ENCODE data around the gene CROCC.

Gene CROCC

DNA sequence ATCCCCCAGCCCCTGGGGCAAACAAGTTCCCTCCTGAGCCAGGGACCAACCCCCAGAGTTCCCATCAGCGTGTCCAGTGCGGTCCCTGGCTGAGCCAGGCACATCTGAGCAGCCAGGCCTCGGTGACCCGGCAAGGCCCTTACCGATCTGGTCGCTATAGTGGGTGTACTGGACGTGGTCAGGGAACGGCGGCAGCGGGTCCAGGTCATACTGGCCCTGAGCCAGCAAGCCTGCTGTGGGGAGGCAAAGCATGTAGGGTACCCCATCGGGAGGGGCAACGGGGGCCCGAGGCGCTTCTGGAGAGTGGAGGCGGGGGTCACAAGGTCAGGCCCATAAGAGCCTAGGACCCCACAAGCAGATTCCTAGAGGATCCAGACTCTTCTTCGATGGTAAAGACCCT, 55.2 kb downstream of the CROCC start:
- ATAC-seq = no peak
- TF ChIP-seq ZFP3 (CRISPR knock-in tag; IDR thresholded peaks at IDR 0.05) (no peak), TOX (CRISPR knock-in tag; IDR thresholded peaks at IDR 0.05; ENCODE audit: borderline replicate concordance) (no peak), ISL1 (CRISPR knock-in tag; IDR thresholded peaks at IDR 0.05) (no peak), BACH2 (CRISPR knock-in tag; IDR thresholded peaks at IDR 0.05; ENCODE audit: borderline replicate concordance) (no peak), SNAI2 (CRISPR knock-in tag; IDR thresholded peaks at IDR 0.05) (no peak)
- TF ChIP-seq, protein P1, sequence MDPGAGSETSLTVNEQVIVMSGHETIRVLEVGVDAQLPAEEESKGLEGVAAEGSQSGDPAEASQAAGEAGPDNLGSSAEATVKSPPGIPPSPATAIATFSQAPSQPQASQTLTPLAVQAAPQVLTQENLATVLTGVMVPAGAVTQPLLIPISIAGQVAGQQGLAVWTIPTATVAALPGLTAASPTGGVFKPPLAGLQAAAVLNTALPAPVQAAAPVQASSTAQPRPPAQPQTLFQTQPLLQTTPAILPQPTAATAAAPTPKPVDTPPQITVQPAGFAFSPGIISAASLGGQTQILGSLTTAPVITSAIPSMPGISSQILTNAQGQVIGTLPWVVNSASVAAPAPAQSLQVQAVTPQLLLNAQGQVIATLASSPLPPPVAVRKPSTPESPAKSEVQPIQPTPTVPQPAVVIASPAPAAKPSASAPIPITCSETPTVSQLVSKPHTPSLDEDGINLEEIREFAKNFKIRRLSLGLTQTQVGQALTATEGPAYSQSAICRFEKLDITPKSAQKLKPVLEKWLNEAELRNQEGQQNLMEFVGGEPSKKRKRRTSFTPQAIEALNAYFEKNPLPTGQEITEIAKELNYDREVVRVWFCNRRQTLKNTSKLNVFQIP (CRISPR knock-in tag; IDR thresholded peaks at IDR 0.05; ENCODE audit: borderline replicate concordance, low read depth) = no peak

DNA sequence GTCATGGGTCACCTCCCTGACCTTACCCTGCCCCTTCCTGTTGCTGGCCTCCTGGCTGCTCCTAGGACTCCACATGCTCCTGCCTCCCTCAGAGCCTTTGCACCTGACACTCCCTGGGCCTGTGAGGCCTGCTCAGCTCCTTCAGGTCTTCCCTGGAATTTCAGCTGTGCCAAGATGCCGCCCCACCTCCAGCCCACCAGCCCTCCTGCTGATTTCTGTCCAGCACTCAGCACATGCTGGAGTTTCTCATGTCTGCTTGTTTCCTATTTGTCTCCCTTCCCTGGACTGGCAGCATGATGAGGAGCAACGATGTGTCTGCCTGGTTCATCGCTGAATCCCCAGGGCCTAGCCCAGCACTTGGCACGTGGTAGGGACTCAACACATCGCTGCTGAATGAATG, 55.6 kb downstream of the CROCC start:
- ATAC-seq = no peak
- TF ChIP-seq ISL1 (CRISPR knock-in tag; IDR thresholded peaks at IDR 0.05) = no peak
- TF ChIP-seq RARB (CRISPR knock-in tag; IDR thresholded peaks at IDR 0.05) = no peak
- no peak for TF ChIP-seq ZNF565 (CRISPR knock-in tag; conservative IDR thresholded peaks at IDR 0.05; ENCODE audit: low read depth)
- TF ChIP-seq, protein P2, sequence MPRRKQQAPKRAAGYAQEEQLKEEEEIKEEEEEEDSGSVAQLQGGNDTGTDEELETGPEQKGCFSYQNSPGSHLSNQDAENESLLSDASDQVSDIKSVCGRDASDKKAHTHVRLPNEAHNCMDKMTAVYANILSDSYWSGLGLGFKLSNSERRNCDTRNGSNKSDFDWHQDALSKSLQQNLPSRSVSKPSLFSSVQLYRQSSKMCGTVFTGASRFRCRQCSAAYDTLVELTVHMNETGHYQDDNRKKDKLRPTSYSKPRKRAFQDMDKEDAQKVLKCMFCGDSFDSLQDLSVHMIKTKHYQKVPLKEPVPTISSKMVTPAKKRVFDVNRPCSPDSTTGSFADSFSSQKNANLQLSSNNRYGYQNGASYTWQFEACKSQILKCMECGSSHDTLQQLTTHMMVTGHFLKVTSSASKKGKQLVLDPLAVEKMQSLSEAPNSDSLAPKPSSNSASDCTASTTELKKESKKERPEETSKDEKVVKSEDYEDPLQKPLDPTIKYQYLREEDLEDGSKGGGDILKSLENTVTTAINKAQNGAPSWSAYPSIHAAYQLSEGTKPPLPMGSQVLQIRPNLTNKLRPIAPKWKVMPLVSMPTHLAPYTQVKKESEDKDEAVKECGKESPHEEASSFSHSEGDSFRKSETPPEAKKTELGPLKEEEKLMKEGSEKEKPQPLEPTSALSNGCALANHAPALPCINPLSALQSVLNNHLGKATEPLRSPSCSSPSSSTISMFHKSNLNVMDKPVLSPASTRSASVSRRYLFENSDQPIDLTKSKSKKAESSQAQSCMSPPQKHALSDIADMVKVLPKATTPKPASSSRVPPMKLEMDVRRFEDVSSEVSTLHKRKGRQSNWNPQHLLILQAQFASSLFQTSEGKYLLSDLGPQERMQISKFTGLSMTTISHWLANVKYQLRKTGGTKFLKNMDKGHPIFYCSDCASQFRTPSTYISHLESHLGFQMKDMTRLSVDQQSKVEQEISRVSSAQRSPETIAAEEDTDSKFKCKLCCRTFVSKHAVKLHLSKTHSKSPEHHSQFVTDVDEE (CRISPR knock-in tag; IDR thresholded peaks at IDR 0.05) = no peak
- TF ChIP-seq ZFP30 (CRISPR knock-in tag; IDR thresholded peaks at IDR 0.05) = no peak
- no peak for TF ChIP-seq PPARA (CRISPR knock-in tag; IDR thresholded peaks at IDR 0.05; ENCODE audit: borderline replicate concordance)
- no peak for TF ChIP-seq ZNF70 (CRISPR knock-in tag; IDR thresholded peaks at IDR 0.05)
- TF ChIP-seq ARNTL (CRISPR knock-in tag; IDR thresholded peaks at IDR 0.05; ENCODE audit: borderline replicate concordance, low read depth) = no peak
- TF ChIP-seq, protein P3, sequence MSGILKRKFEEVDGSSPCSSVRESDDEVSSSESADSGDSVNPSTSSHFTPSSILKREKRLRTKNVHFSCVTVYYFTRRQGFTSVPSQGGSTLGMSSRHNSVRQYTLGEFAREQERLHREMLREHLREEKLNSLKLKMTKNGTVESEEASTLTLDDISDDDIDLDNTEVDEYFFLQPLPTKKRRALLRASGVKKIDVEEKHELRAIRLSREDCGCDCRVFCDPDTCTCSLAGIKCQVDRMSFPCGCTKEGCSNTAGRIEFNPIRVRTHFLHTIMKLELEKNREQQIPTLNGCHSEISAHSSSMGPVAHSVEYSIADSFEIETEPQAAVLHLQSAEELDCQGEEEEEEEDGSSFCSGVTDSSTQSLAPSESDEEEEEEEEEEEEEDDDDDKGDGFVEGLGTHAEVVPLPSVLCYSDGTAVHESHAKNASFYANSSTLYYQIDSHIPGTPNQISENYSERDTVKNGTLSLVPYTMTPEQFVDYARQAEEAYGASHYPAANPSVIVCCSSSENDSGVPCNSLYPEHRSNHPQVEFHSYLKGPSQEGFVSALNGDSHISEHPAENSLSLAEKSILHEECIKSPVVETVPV (CRISPR knock-in tag; IDR thresholded peaks at IDR 0.05) = no peak
- no peak for TF ChIP-seq TOX (CRISPR knock-in tag; IDR thresholded peaks at IDR 0.05; ENCODE audit: borderline replicate concordance)
- no peak for TF ChIP-seq GLIS3 (CRISPR knock-in tag; IDR thresholded peaks at IDR 0.05)
- no peak for TF ChIP-seq ZFP3 (CRISPR knock-in tag; IDR thresholded peaks at IDR 0.05)
- no peak for TF ChIP-seq TCF4 (CRISPR knock-in tag; IDR thresholded peaks at IDR 0.05; ENCODE audit: borderline replicate concordance)

DNA sequence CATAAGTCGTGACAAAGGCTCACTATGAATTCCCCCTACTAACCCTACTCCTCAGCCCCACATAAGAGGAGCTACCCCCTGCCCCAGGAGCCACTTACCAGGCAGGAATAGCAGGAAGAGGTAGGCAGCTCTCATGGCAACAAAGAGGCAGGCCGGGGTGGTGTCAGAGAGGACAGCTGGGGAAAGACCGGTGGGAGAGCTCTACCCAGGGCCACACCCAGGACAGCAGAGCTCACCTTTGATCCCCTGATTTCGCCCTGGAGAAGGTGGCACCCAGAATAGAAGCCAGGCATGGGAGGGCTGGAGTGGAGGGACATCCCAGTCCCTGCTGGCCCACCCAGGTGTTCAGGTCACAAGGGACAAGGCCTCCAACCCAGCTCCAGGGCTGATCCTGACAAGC, 56.4 kb downstream of the CROCC start:
- TF ChIP-seq, protein P4, sequence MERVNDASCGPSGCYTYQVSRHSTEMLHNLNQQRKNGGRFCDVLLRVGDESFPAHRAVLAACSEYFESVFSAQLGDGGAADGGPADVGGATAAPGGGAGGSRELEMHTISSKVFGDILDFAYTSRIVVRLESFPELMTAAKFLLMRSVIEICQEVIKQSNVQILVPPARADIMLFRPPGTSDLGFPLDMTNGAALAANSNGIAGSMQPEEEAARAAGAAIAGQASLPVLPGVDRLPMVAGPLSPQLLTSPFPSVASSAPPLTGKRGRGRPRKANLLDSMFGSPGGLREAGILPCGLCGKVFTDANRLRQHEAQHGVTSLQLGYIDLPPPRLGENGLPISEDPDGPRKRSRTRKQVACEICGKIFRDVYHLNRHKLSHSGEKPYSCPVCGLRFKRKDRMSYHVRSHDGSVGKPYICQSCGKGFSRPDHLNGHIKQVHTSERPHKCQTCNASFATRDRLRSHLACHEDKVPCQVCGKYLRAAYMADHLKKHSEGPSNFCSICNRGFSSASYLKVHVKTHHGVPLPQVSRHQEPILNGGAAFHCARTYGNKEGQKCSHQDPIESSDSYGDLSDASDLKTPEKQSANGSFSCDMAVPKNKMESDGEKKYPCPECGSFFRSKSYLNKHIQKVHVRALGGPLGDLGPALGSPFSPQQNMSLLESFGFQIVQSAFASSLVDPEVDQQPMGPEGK (CRISPR knock-in tag; IDR thresholded peaks at IDR 0.05; ENCODE audit: borderline replicate concordance) = no peak
- TF ChIP-seq GLIS3 (CRISPR knock-in tag; IDR thresholded peaks at IDR 0.05) (no peak), ARNTL (CRISPR knock-in tag; IDR thresholded peaks at IDR 0.05; ENCODE audit: borderline replicate concordance, low read depth) (no peak), RARB (CRISPR knock-in tag; IDR thresholded peaks at IDR 0.05) (no peak), ISL1 (CRISPR knock-in tag; IDR thresholded peaks at IDR 0.05) (no peak), ZFP30 (CRISPR knock-in tag; IDR thresholded peaks at IDR 0.05) (no peak), TOX (CRISPR knock-in tag; IDR thresholded peaks at IDR 0.05; ENCODE audit: borderline replicate concordance) (no peak), SNAI2 (CRISPR knock-in tag; IDR thresholded peaks at IDR 0.05) (no peak), CSDC2 (CRISPR knock-in tag; IDR thresholded peaks at IDR 0.05) (no peak), TCF4 (CRISPR knock-in tag; IDR thresholded peaks at IDR 0.05; ENCODE audit: borderline replicate concordance) (no peak), OSR1 (CRISPR knock-in tag; IDR thresholded peaks at IDR 0.05) (no peak), PPARA (CRISPR knock-in tag; IDR thresholded peaks at IDR 0.05; ENCODE audit: borderline replicate concordance) (no peak), ZNF565 (CRISPR knock-in tag; conservative IDR thresholded peaks at IDR 0.05; ENCODE audit: low read depth) (no peak)
- TF ChIP-seq, protein P5, sequence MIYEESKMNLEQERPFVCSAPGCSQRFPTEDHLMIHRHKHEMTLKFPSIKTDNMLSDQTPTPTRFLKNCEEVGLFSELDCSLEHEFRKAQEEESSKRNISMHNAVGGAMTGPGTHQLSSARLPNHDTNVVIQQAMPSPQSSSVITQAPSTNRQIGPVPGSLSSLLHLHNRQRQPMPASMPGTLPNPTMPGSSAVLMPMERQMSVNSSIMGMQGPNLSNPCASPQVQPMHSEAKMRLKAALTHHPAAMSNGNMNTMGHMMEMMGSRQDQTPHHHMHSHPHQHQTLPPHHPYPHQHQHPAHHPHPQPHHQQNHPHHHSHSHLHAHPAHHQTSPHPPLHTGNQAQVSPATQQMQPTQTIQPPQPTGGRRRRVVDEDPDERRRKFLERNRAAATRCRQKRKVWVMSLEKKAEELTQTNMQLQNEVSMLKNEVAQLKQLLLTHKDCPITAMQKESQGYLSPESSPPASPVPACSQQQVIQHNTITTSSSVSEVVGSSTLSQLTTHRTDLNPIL (CRISPR knock-in tag; IDR thresholded peaks at IDR 0.05; ENCODE audit: low read depth) = no peak
- no peak for ATAC-seq

Measured in SK-N-SH treated with all-trans-retinoic acid at 6 μM for 48 hours (cell line).